Measurements from ENCODE around the gene ZEB2. TPM values are rescaled to one million over a fixed set of nuclear protein-coding genes. Genes with fewer than 3 reads are reported as not detected.
A peak's percentile ranks its signal among the peaks of the same experiment; 100 is the strongest.

Gene ZEB2
- total RNA-seq, 1 donor from 2014 or later, result 121 TPM

DNA sequence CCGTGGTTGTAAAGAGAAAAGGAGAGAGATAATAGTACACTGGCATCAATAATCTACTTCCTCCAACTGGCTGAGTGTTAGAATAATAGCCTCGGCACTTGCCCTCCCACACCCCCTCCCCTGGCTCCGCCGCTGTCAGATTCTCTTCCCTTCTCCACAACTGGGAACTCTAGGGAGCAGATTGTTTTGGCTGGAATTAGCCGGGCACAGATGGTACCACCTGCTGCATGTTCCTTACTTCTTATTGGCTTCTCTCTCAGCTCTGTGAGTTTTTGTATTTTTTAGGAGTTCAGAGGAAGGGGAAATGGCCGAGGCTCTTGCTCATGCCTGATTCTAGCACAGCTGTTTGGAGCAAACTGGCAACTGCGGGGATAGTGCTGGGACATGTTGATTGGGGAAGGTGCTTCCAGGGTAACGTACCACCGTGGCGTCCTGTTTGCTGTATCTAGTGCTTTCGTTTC lies 140.0 kb downstream of the ZEB2 start:
- peaks cover 10% of the 10 kb centered on the region for H3K9me3 Mint-ChIP-seq (ENCODE audit: unreplicated experiment)
- H3K4me3 Mint-ChIP-seq (ENCODE audit: unreplicated experiment), result peak overlapping the region; percentile 32
- H3K27me3 Mint-ChIP-seq (ENCODE audit: unreplicated experiment), result peaks cover 6% of the 10 kb centered on the region
- DNase-seq, result peak; percentile 59
- peaks cover 26% of the 10 kb centered on the region for H3K4me1 Mint-ChIP-seq (ENCODE audit: low read depth, unreplicated experiment)
- peak overlapping the region; percentile 65 for H3K27ac Mint-ChIP-seq (ENCODE audit: unreplicated experiment)
- H3K36me3 Mint-ChIP-seq (ENCODE audit: unreplicated experiment), result peaks cover 4% of the 10 kb centered on the region
- TF ChIP-seq, protein P1, sequence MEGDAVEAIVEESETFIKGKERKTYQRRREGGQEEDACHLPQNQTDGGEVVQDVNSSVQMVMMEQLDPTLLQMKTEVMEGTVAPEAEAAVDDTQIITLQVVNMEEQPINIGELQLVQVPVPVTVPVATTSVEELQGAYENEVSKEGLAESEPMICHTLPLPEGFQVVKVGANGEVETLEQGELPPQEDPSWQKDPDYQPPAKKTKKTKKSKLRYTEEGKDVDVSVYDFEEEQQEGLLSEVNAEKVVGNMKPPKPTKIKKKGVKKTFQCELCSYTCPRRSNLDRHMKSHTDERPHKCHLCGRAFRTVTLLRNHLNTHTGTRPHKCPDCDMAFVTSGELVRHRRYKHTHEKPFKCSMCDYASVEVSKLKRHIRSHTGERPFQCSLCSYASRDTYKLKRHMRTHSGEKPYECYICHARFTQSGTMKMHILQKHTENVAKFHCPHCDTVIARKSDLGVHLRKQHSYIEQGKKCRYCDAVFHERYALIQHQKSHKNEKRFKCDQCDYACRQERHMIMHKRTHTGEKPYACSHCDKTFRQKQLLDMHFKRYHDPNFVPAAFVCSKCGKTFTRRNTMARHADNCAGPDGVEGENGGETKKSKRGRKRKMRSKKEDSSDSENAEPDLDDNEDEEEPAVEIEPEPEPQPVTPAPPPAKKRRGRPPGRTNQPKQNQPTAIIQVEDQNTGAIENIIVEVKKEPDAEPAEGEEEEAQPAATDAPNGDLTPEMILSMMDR (IDR thresholded peaks at IDR 0.05; ENCODE audit: partially characterized antibody, unreplicated experiment), result no peak

DNA sequence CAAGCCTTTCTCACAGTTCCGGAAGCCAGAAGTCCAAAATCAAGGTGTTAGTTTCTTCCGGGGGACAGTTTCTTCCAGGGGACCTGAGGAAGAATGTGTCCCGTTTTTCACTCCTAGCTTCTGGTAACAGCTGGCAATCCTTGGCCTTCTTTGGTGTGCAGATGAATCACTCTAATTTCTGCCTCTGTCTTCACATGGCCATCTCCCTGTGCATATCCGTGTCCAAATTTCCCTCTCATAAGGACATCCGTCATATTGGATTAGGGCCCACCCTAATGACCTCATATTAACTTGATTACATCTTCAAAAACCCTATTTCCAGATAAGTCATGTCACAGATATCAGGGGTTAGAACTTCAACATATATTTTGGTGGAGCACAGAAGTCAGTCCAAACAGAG lies 141.4 kb downstream of the ZEB2 start:
- no peak for DNase-seq
- H3K36me3 Mint-ChIP-seq (ENCODE audit: unreplicated experiment), result peaks cover 4% of the 10 kb centered on the region
- peaks cover 6% of the 10 kb centered on the region for H3K27me3 Mint-ChIP-seq (ENCODE audit: unreplicated experiment)
- TF ChIP-seq, protein P1 (IDR thresholded peaks at IDR 0.05; ENCODE audit: partially characterized antibody, unreplicated experiment), result no peak
- H3K4me1 Mint-ChIP-seq (ENCODE audit: low read depth, unreplicated experiment), result peaks cover 26% of the 10 kb centered on the region
- H3K9me3 Mint-ChIP-seq (ENCODE audit: unreplicated experiment), result peaks cover 12% of the 10 kb centered on the region
- H3K27ac Mint-ChIP-seq (ENCODE audit: unreplicated experiment), result no peak overlapping the region
- H3K4me3 Mint-ChIP-seq (ENCODE audit: unreplicated experiment), result no peak overlapping the region

DNA sequence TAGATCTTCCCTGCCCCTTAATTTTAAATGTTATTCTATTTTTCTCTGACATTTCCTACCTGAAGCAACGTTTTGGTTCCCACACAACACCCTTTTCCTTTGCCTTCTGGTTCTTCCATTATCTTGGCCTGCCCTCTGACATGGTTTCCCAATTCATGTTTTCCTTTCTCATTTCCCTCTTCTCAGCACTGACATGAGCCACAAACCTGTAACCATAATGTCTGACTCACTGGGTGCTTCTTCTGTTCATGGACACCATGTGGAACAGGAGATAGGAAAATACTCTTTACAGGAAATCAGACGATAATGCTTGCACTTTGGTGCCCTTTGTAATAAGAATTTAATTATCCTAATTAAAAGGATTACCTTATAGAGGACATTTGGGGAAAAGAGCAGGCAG lies 142.0 kb downstream of the ZEB2 start:
- Mint-ChIP-seq H3K9me3 (ENCODE audit: unreplicated experiment) (peaks cover 12% of the 10 kb centered on the region), H3K27ac (ENCODE audit: unreplicated experiment) (no peak overlapping the region), H3K4me3 (ENCODE audit: unreplicated experiment) (no peak overlapping the region), H3K27me3 (ENCODE audit: unreplicated experiment) (peaks cover 5% of the 10 kb centered on the region), H3K4me1 (ENCODE audit: low read depth, unreplicated experiment) (peaks cover 26% of the 10 kb centered on the region), H3K36me3 (ENCODE audit: unreplicated experiment) (peaks cover 2% of the 10 kb centered on the region)
- TF ChIP-seq, protein P1 (IDR thresholded peaks at IDR 0.05; ENCODE audit: partially characterized antibody, unreplicated experiment), result no peak
- no peak for DNase-seq

DNA sequence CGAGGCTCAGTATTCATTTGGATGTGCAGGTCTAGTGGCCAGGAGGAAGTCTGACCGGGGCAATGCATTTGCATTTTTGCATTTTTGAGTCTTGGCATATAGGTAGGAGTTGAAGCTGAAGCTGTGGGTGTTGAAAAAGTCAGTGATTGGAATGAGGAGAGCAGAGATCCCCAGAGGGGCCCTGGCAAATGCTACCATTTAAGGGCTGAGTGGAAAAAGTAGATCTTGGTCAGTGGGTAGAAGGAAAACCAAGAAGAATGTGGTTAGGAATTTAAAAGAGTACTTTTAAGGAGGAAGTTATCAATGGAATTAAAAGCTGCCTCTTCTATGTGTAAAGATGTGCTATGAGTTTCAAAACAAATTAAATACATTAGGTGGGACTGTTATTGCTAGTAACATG lies 143.0 kb downstream of the ZEB2 start:
- Mint-ChIP-seq H3K27me3 (ENCODE audit: unreplicated experiment) (peaks cover 5% of the 10 kb centered on the region), H3K9me3 (ENCODE audit: unreplicated experiment) (peaks cover 12% of the 10 kb centered on the region), H3K4me3 (ENCODE audit: unreplicated experiment) (no peak overlapping the region), H3K36me3 (ENCODE audit: unreplicated experiment) (no peaks in the 10 kb centered on the region), H3K27ac (ENCODE audit: unreplicated experiment) (no peak overlapping the region), H3K4me1 (ENCODE audit: low read depth, unreplicated experiment) (peaks cover 31% of the 10 kb centered on the region)
- DNase-seq, result no peak
- TF ChIP-seq, protein P1 (IDR thresholded peaks at IDR 0.05; ENCODE audit: partially characterized antibody, unreplicated experiment), result no peak

DNA sequence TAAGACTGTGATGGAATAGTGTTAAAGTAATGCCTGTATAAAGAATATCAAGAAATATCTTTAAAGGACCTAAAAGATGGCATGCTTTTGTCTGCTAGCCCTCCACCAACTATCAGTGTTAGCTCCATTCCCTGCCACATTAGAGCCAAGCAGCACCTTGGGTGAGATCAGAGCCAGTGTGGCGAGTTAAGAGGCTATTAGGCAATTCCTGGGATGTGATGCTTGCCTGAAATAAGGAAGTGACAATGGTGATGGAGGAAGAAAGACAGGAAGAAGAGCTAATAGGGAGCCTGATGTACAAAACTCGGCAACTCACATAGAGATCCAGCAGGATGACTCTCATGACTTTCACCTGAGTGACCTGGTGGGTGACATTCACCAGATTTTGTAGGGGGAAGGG lies 143.5 kb downstream of the ZEB2 start:
- TF ChIP-seq, protein P1 (IDR thresholded peaks at IDR 0.05; ENCODE audit: partially characterized antibody, unreplicated experiment), result no peak
- peaks cover 12% of the 10 kb centered on the region for H3K9me3 Mint-ChIP-seq (ENCODE audit: unreplicated experiment)
- no peak overlapping the region for H3K4me3 Mint-ChIP-seq (ENCODE audit: unreplicated experiment)
- DNase-seq, result no peak
- peaks cover 5% of the 10 kb centered on the region for H3K27me3 Mint-ChIP-seq (ENCODE audit: unreplicated experiment)
- no peaks in the 10 kb centered on the region for H3K36me3 Mint-ChIP-seq (ENCODE audit: unreplicated experiment)
- H3K27ac Mint-ChIP-seq (ENCODE audit: unreplicated experiment), result no peak overlapping the region
- peaks cover 34% of the 10 kb centered on the region for H3K4me1 Mint-ChIP-seq (ENCODE audit: low read depth, unreplicated experiment)
